SK-N-SH treated with all-trans-retinoic acid at 6 μM for 48 hours (cell line): Measurements from ENCODE around the gene COX15.

Experiments used
- ATAC-seq: fragments of 200-7000 bp; cut with Tn5 transposase; 3 replicates; pipeline ENCODE4 v1.9.1; 2020; ENCODE audit warnings: mild to moderate bottlenecking, moderate library complexity
- ARNTL ChIP-seq: fragments of 450-650 bp; formaldehyde crosslinking; IDR thresholded peaks from 2 replicates; pipeline ENCODE4 v1.5.0; 2020; ENCODE audit warnings: low read depth, mild to moderate bottlenecking, moderate library complexity, borderline replicate concordance
- BACH2 ChIP-seq: fragments of 250-450 bp; sonication (Bioruptor Pico); IDR thresholded peaks from 2 replicates; pipeline ENCODE4 v1.9.0; 2021; ENCODE audit warnings: mild to moderate bottlenecking, borderline replicate concordance
- CREB5 ChIP-seq: fragments of 250-450 bp; sonication (Bioruptor Pico); IDR thresholded peaks from 2 replicates; pipeline ENCODE4 v1.5.1; 2020; ENCODE audit warnings: low read depth, mild to moderate bottlenecking, moderate library complexity
- CSDC2 ChIP-seq: fragments of 250-450 bp; sonication (Bioruptor Pico); IDR thresholded peaks from 2 replicates; pipeline ENCODE4 v1.5.0; 2020; ENCODE audit warnings: mild to moderate bottlenecking, moderate library complexity
- ESRRG ChIP-seq: fragments of 250-450 bp; sonication (Bioruptor Pico); IDR thresholded peaks from 2 replicates; pipeline ENCODE4 v1.6.1; 2021; ENCODE audit warnings: mild to moderate bottlenecking
- GLIS3 ChIP-seq: fragments of 250-450 bp; sonication (Bioruptor Pico); IDR thresholded peaks from 2 replicates; pipeline ENCODE4 v1.5.0; 2020; ENCODE audit warnings: mild to moderate bottlenecking, moderate library complexity
- ISL1 ChIP-seq: fragments of 250-450 bp; sonication (Bioruptor Pico); IDR thresholded peaks from 2 replicates; pipeline ENCODE4 v2.1.2; 2022; ENCODE audit warnings: mild to moderate bottlenecking, moderate library complexity
- OSR1 ChIP-seq: fragments of 250-450 bp; sonication (Bioruptor Pico); IDR thresholded peaks from 2 replicates; pipeline ENCODE4 v1.8.0; 2022; ENCODE audit warnings: moderate library complexity, mild to moderate bottlenecking, inconsistent platforms
- PPARA ChIP-seq: fragments of 250-450 bp; sonication (Bioruptor Pico); IDR thresholded peaks from 2 replicates; pipeline ENCODE4 v1.5.0; 2020; ENCODE audit warnings: mild to moderate bottlenecking, borderline replicate concordance
- RARB ChIP-seq: fragments of 250-450 bp; sonication (Bioruptor Pico); IDR thresholded peaks from 2 replicates; pipeline ENCODE4 v1.8.0; 2021; ENCODE audit warnings: mild to moderate bottlenecking, moderate library complexity
- SNAI2 ChIP-seq: fragments of 250-450 bp; sonication (Bioruptor Pico); IDR thresholded peaks from 2 replicates; pipeline ENCODE4 v1.5.0; 2020; ENCODE audit warnings: mild to moderate bottlenecking, moderate library complexity
- TCF4 ChIP-seq: fragments of 250-450 bp; sonication (Bioruptor Pico); IDR thresholded peaks from 2 replicates; pipeline ENCODE4 v1.8.0; 2021; ENCODE audit warnings: mild to moderate bottlenecking, moderate library complexity, borderline replicate concordance
- ZC3H10 ChIP-seq: fragments of 250-450 bp; sonication (Bioruptor Pico); IDR thresholded peaks from 2 replicates; pipeline ENCODE4 v1.5.1; 2021; ENCODE audit warnings: mild to moderate bottlenecking, moderate library complexity
- ZFP3 ChIP-seq: fragments of 250-450 bp; sonication (Bioruptor Pico); IDR thresholded peaks from 2 replicates; pipeline ENCODE4 v1.5.0; 2020; ENCODE audit warnings: mild to moderate bottlenecking, moderate library complexity
- ZFP30 ChIP-seq: fragments of 450-650 bp; formaldehyde crosslinking; IDR thresholded peaks from 2 replicates; pipeline ENCODE4 v1.5.0; 2022; ENCODE audit warnings: mild to moderate bottlenecking, moderate library complexity
- ZNF565 ChIP-seq: fragments of 450-650 bp; formaldehyde crosslinking; conservative IDR thresholded peaks from 2 replicates; pipeline ENCODE4 v1.5.0; 2020; ENCODE audit warnings: low read depth, mild to moderate bottlenecking, moderate library complexity
- ZNF70 ChIP-seq: fragments of 450-650 bp; formaldehyde crosslinking; IDR thresholded peaks from 2 replicates; pipeline ENCODE4 v1.5.0; 2020; ENCODE audit warnings: mild to moderate bottlenecking, moderate library complexity
- ZNF8 ChIP-seq: fragments of 450-650 bp; formaldehyde crosslinking; IDR thresholded peaks from 2 replicates; pipeline ENCODE4 v1.5.0; 2020; ENCODE audit warnings: mild to moderate bottlenecking, moderate library complexity
- TF ChIP-seq, protein P1 (sequence below): fragments of 250-450 bp; sonication (Bioruptor Pico); IDR thresholded peaks from 2 replicates; pipeline ENCODE4 v1.5.1; 2021; ENCODE audit warnings: mild to moderate bottlenecking, moderate library complexity
- TF ChIP-seq, protein P2 (sequence below): fragments of 250-450 bp; sonication (Bioruptor Pico); IDR thresholded peaks from 2 replicates; pipeline ENCODE4 v1.8.0; 2021; ENCODE audit warnings: low read depth, mild to moderate bottlenecking, moderate library complexity, borderline replicate concordance
- TF ChIP-seq, protein P3 (sequence below): fragments of 250-450 bp; sonication (Bioruptor Pico); IDR thresholded peaks from 2 replicates; pipeline ENCODE4 v1.8.0; 2020; ENCODE audit warnings: mild to moderate bottlenecking, moderate library complexity, borderline replicate concordance
- TF ChIP-seq, protein P4 (sequence below): fragments of 250-450 bp; sonication (Bioruptor Pico); IDR thresholded peaks from 2 replicates; pipeline ENCODE4 v1.5.0; 2020; ENCODE audit warnings: mild to moderate bottlenecking, moderate library complexity

Gene COX15

GRCh38 chr10:99733366-99733765 lies 1.4 kb upstream of the COX15 start:
- TF ChIP-seq ZNF565 (CRISPR knock-in tag) (no peak), ARNTL (CRISPR knock-in tag) (no peak), RARB (CRISPR knock-in tag) (no peak), PPARA (CRISPR knock-in tag) (no peak)
- TF ChIP-seq, protein P1, sequence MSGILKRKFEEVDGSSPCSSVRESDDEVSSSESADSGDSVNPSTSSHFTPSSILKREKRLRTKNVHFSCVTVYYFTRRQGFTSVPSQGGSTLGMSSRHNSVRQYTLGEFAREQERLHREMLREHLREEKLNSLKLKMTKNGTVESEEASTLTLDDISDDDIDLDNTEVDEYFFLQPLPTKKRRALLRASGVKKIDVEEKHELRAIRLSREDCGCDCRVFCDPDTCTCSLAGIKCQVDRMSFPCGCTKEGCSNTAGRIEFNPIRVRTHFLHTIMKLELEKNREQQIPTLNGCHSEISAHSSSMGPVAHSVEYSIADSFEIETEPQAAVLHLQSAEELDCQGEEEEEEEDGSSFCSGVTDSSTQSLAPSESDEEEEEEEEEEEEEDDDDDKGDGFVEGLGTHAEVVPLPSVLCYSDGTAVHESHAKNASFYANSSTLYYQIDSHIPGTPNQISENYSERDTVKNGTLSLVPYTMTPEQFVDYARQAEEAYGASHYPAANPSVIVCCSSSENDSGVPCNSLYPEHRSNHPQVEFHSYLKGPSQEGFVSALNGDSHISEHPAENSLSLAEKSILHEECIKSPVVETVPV: no peak
- ATAC-seq: no peak

- peak; percentile 69 for ATAC-seq
- no peak for TF ChIP-seq SNAI2
- TF ChIP-seq PPARA (CRISPR knock-in tag): no peak
- TF ChIP-seq ZFP30 (CRISPR knock-in tag): no peak
- no peak for TF ChIP-seq OSR1 (CRISPR knock-in tag)
- TF ChIP-seq ARNTL (CRISPR knock-in tag): no peak
- TF ChIP-seq, protein P2, sequence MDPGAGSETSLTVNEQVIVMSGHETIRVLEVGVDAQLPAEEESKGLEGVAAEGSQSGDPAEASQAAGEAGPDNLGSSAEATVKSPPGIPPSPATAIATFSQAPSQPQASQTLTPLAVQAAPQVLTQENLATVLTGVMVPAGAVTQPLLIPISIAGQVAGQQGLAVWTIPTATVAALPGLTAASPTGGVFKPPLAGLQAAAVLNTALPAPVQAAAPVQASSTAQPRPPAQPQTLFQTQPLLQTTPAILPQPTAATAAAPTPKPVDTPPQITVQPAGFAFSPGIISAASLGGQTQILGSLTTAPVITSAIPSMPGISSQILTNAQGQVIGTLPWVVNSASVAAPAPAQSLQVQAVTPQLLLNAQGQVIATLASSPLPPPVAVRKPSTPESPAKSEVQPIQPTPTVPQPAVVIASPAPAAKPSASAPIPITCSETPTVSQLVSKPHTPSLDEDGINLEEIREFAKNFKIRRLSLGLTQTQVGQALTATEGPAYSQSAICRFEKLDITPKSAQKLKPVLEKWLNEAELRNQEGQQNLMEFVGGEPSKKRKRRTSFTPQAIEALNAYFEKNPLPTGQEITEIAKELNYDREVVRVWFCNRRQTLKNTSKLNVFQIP (CRISPR knock-in tag): no peak
- no peak for TF ChIP-seq CREB5 (CRISPR knock-in tag)
- TF ChIP-seq TCF4: no peak
- TF ChIP-seq ESRRG (CRISPR knock-in tag): no peak
- no peak for TF ChIP-seq ZNF8
- TF ChIP-seq ISL1 (CRISPR knock-in tag): no peak
- no peak for TF ChIP-seq GLIS3
- no peak for TF ChIP-seq ZC3H10
- TF ChIP-seq, protein P3, sequence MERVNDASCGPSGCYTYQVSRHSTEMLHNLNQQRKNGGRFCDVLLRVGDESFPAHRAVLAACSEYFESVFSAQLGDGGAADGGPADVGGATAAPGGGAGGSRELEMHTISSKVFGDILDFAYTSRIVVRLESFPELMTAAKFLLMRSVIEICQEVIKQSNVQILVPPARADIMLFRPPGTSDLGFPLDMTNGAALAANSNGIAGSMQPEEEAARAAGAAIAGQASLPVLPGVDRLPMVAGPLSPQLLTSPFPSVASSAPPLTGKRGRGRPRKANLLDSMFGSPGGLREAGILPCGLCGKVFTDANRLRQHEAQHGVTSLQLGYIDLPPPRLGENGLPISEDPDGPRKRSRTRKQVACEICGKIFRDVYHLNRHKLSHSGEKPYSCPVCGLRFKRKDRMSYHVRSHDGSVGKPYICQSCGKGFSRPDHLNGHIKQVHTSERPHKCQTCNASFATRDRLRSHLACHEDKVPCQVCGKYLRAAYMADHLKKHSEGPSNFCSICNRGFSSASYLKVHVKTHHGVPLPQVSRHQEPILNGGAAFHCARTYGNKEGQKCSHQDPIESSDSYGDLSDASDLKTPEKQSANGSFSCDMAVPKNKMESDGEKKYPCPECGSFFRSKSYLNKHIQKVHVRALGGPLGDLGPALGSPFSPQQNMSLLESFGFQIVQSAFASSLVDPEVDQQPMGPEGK (CRISPR knock-in tag): no peak
- TF ChIP-seq, all 23 proteins: peak for 0
These were observed 458 bp downstream of the COX15 start for GRCh38 chr10:99731306-99732032.

- no peak for ATAC-seq
- TF ChIP-seq, protein P2 (CRISPR knock-in tag): no peak
- TF ChIP-seq OSR1 (CRISPR knock-in tag) (no peak), ARNTL (CRISPR knock-in tag) (no peak), SNAI2 (no peak), ESRRG (CRISPR knock-in tag) (no peak), BACH2 (CRISPR knock-in tag) (no peak), ZNF8 (no peak), ZFP30 (CRISPR knock-in tag) (no peak)
These were observed 1.9 kb downstream of the COX15 start for GRCh38 chr10:99730026-99730425.

- no peak for ATAC-seq
- no peak for TF ChIP-seq ZNF70 (CRISPR knock-in tag)
- no peak for TF ChIP-seq ZC3H10
- no peak for TF ChIP-seq PPARA (CRISPR knock-in tag)
- TF ChIP-seq OSR1 (CRISPR knock-in tag): no peak
- TF ChIP-seq, protein P3 (CRISPR knock-in tag): no peak
- TF ChIP-seq CSDC2 (CRISPR knock-in tag): no peak
- TF ChIP-seq ZNF565 (CRISPR knock-in tag): no peak
- TF ChIP-seq ZFP3: no peak
- no peak for TF ChIP-seq ESRRG (CRISPR knock-in tag)
- TF ChIP-seq, protein P4, sequence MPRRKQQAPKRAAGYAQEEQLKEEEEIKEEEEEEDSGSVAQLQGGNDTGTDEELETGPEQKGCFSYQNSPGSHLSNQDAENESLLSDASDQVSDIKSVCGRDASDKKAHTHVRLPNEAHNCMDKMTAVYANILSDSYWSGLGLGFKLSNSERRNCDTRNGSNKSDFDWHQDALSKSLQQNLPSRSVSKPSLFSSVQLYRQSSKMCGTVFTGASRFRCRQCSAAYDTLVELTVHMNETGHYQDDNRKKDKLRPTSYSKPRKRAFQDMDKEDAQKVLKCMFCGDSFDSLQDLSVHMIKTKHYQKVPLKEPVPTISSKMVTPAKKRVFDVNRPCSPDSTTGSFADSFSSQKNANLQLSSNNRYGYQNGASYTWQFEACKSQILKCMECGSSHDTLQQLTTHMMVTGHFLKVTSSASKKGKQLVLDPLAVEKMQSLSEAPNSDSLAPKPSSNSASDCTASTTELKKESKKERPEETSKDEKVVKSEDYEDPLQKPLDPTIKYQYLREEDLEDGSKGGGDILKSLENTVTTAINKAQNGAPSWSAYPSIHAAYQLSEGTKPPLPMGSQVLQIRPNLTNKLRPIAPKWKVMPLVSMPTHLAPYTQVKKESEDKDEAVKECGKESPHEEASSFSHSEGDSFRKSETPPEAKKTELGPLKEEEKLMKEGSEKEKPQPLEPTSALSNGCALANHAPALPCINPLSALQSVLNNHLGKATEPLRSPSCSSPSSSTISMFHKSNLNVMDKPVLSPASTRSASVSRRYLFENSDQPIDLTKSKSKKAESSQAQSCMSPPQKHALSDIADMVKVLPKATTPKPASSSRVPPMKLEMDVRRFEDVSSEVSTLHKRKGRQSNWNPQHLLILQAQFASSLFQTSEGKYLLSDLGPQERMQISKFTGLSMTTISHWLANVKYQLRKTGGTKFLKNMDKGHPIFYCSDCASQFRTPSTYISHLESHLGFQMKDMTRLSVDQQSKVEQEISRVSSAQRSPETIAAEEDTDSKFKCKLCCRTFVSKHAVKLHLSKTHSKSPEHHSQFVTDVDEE: no peak
- TF ChIP-seq BACH2 (CRISPR knock-in tag): no peak
- no peak for TF ChIP-seq ISL1 (CRISPR knock-in tag)
- no peak for TF ChIP-seq GLIS3
- TF ChIP-seq TCF4: no peak
These were observed 11.5 kb downstream of the COX15 start for GRCh38 chr10:99720387-99720786.
